GM12801 (cell line): ENCODE results near the gene NQO2.

Source experiments
- CTCF ChIP-seq: IDR thresholded peaks from one replicate; pipeline ENCODE4 v1.5.1; 2011; ENCODE audit warnings: control low read depth; ENCODE audit not compliant: insufficient read length; ENCODE audit errors: extremely low read depth

NQO2 gene

DNA sequence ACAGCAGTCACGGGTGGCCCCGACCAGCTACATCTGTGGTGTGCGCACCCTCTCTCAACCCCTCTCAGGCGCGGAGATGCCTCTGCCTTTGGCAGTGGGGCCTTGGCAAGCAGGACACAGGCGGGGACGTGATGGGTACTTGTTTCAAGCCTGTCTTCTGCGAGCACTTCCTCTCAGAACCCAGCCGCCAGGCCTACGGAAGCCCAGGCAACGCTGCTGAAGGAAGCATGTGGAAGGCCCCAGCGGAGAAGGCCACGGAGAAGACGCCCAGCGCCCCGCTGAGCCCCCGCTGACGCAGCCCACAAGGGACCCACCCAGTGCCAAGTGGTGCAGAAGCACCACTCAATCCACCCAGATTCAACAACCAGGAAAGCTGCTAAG lies 41.4 kb upstream of the NQO2 start:
- no peak for TF ChIP-seq CTCF

- no peak for TF ChIP-seq CTCF
These were observed 40.9 kb upstream of the NQO2 start for GRCh38 chr6:2958776-2959175.

DNA sequence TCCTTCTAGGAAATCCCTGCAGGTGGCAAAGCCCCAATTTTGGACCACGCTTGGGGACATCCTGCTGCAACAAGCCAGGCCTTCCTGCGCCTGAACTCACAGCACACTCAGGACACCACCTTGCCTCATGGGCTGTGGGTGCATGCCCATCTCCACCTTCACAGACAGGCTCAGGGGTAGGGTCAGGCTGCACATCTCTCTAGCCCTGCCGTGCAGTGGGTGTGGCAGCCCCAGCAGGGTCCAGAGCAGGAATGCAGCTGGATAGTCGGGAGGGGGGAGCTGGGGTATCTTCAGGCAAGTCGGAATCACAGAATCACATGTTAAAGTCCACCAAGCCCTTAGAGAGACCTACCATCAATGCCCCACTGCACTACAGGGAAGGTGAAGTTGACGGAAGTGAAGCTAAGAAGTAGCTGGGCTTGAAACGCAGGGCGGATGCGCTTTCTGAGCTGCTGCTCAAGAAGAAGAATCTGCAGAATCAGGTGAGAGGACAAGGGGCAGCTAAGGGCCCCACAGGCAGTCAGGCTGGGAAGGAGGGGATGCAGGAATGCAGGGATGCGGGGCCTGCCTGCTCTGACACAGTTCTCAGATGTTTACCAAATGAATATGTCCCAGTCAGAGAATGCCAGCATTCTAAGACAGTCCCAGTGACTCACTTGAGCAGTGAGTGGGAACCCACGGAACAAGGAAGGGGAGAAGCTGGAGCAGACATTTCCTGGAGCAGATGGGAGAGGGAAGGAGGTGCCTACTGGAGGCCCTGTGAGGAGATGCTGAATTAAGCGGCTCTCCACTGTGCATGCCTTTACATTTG lies 39.6 kb upstream of the NQO2 start:
- no peak for TF ChIP-seq CTCF

- no peak for TF ChIP-seq CTCF
These were observed 38.8 kb upstream of the NQO2 start for GRCh38 chr6:2960935-2961334.

- TF ChIP-seq CTCF = no peak
These were observed 38.2 kb upstream of the NQO2 start for GRCh38 chr6:2961506-2961905.

- no peak for TF ChIP-seq CTCF
These were observed 37.7 kb upstream of the NQO2 start for GRCh38 chr6:2962004-2962403.

GRCh38 chr6:2962636-2963035 lies 37.1 kb upstream of the NQO2 start:
- no peak for TF ChIP-seq CTCF
